ENCODE measurements around the gene ERP44. TPM values are rescaled to one million over a fixed set of nuclear protein-coding genes. Genes with fewer than 3 reads are reported as not detected.
"Not testable (repeated sequence)": the region's sequence is repeated elsewhere in the genome, so short reads cannot be mapped to it uniquely, and the experiment has no call there.

The ERP44 gene
- polyA plus RNA-seq, 4 donors = 33.0 to 40.2 (median 35.7) TPM

DNA sequence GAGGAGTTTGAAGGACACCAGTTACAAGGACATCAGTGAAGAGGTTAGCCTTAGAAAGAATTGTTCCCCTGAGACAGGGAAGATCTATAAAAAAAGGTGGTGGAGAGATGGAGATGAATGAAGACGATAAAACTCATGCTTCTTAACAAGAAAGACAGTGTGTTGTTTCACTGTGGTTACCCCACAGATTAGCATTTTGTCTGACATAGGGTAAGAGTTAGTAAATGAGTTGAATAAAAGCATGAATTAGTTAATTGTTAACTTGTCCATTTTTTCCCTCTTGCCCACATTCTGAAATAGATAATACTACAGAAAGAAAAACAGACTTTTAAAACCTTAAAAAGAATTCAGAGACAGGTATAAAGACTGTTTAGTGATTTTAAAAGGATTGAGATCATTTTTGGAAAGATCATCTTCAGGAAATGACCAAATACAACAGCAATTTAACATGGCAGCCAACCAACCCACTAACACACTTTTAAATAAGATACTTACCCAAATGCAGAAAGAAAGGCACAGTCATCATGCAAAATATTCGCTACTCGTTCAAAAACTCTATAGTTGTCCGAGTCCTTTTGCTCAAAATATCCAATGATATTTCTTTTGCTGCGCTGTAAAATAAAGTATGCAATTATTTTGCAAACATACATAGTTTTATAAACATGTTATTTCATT lies 78.5 kb downstream of the ERP44 start:
- DNase-seq (ENCODE audit: low read depth in 4 of 4, low spot score in 2 of 4) = no peak

DNA sequence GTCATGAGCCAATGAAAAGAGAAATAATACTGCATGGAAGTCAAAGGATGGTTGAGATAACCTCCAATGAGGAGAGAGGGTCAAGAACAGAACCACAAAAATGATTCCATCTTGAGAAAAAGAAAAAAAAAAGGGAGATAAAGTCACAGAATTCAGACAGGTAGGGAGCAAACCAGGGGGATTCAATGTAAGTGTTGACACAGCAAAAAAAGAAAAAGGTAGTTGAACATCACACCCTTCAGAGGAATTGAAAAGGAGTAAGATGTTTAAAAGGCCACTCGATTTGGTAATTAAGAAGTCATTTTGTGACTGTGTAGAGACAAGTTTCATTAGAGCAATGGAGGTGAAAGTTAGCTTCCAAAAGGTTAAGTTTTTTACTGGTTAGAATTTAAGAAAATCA lies 79.3 kb downstream of the ERP44 start:
- DNase-seq (ENCODE audit: low read depth in 4 of 4, low spot score in 2 of 4) = no peak

DNA sequence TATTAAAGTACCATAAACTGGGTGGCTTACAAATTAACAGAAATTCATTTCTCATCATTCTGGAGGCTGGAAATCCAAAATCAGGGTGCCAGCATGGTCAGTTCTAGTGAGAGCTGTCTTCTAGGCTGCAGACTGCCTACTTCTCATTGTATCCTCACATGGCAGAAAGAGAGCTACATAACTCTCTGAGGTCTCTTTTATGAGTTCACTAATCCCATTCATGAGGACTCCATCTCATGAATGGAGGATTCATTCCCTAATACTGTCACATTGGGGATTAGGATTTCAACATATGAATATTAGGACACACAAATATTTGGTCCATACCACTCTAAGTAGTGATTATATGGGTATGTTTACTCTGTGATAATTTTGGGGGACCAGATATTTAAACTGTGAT lies 84.0 kb downstream of the ERP44 start:
- DNase-seq (ENCODE audit: low read depth in 4 of 4, low spot score in 2 of 4) = no peak

DNA sequence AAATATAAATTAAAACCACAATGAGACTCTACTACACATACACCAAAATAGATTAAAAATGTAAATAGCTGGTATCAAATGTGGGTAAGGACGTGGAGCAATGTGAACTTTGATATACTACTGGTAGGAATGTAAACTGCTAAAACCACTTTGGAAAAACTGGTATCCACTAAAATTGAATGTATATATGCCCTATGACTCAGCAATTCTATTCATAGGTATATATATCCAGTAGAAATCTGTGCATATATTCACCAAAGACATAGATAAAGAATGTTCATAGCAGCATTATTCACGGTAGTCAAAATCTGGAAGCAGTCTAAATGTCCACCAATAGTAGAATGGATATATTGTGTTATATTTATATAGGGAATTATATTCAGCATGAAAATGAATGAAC lies 85.2 kb downstream of the ERP44 start:
- no peak for DNase-seq (ENCODE audit: low read depth in 4 of 4, low spot score in 2 of 4)

DNA sequence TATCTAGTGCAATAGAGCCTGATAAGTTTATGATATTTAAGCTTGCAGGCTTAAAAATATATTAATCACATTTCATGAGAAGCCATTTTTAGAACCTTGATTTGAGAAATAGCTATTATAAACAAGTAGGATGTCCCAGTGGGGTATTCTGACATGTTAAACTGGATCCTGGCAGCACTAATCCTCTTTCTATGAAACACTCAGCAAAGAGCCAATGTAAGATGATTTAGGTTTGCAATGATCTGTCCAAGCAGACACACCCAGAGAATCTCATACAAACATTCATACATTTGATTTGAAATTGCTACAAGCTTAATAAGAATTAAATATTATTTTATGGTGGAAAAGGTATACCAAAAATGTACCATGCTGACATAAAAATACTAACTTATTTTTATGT lies 86.5 kb downstream of the ERP44 start:
- no peak for DNase-seq (ENCODE audit: low read depth in 4 of 4, low spot score in 2 of 4)

- DNase-seq (ENCODE audit: low read depth in 4 of 4, low spot score in 2 of 4) = peak in 1 of 4 donors; percentile 21
Observed at GRCh38 chr9:100011062-100011681, 87.6 kb downstream of the ERP44 start.

- DNase-seq (ENCODE audit: low read depth in 4 of 4, low spot score in 2 of 4) = no peak
Observed at GRCh38 chr9:99999797-100000196, 99.0 kb downstream of the ERP44 start.

DNA sequence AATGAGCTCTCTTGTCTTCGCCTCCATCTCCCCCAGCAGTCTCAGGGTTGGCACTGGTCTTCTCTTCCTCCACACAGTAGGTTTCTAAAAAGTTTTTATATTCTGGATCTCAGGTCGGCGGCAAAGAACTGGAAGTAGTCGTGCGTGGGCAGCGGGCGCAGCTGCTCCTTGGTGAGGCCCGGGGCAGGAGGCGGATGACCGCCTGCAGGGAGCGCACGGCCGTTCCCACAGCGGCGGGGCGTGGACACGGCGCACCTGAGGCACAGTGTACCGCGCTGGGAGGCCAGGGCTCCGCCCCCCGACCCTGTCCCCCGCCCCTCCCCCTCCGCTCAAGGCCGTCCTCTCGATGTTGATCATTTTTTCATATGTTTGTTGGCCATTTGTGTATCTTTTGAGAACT lies 99.9 kb downstream of the ERP44 start:
- DNase-seq (ENCODE audit: low read depth in 4 of 4, low spot score in 2 of 4) = no peak

- DNase-seq (ENCODE audit: low read depth in 4 of 4, low spot score in 2 of 4) = no peak
Observed at GRCh38 chr9:99998266-99998665, 100.5 kb downstream of the ERP44 start.

- not testable (repeated sequence) for DNase-seq (ENCODE audit: low read depth in 4 of 4, low spot score in 2 of 4)
Observed at GRCh38 chr9:99990508-99990907, 108.3 kb downstream of the ERP44 start.

DNA sequence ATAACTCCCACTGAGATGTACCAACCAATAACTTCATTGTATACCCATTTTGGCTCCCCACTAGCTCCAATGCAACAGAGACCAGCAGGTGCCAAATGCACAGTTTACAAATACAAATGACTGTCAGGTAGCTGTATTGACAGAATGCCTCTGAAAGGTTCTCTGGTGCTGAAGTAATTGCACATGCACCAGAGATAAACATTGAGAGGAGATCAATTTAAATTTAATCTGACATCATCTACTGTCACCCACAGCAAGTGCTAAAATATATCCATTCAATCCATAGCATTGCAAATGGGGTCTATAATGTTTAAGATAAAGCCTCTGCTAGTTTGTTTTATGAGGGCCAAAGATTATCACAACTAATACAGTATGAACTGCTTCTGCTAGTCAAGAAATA lies 112.2 kb downstream of the ERP44 start:
- no peak for DNase-seq (ENCODE audit: low read depth in 4 of 4, low spot score in 2 of 4)

DNA sequence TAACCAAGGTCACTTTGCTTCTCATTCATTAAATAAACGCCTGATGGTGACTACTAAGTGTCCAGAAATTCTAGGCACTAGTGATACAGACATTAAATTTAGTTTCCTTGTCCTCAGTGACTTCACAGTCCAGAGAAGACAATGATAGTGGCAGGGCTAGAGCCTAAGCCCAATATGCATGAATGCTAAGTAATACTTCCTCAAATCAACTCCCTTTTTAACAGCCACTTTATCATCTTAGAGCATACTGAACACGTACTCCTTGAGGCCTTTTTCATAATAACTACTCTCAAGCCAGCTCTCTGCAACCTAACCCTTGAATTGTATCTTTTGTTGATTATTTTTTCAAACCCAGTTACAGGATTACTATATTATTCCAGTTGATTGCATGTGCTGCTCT lies 118.2 kb downstream of the ERP44 start:
- DNase-seq (ENCODE audit: low read depth in 4 of 4, low spot score in 2 of 4) = no peak

- DNase-seq (ENCODE audit: low read depth in 4 of 4, low spot score in 2 of 4) = no peak
Observed at GRCh38 chr9:99978221-99978620, 120.6 kb downstream of the ERP44 start.

DNA sequence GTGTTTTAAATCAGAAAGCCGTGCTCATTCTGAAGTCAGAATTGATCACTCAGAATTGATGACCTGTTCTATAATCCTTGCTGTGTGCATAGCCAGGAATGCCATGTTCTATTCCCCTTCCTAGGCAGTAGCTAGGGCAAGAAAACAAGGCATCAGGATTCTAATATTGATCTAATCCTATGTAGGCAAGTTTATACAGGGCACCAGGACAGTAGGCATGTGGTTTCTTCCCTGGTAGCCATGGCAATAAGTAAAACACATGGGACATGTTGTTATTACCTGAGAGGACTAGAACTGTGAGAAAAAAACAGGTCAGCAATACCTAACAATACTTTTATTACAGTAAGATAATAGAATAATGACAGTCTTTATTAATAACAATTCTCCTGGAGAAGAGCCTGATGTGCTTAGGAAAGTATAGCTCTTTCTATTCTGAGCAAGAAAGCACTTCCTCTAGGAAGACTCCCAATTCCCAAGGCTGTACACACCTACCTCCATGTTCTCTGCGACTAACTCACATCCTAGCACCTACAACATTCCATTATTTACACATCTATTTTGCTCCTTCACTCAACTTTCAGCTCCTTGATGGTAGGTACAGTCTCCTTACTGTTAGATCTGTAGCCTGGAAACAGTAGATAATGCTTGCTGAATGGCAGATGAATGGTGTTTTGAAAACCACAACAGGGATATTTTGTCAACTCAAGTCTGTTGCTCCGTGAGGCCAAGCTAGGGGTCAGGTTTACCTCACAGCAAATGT lies 121.6 kb downstream of the ERP44 start:
- no peak for DNase-seq (ENCODE audit: low read depth in 4 of 4, low spot score in 2 of 4)

- no peak for DNase-seq (ENCODE audit: low read depth in 4 of 4, low spot score in 2 of 4)
Observed at GRCh38 chr9:99973455-99973854, 125.3 kb downstream of the ERP44 start.

DNA sequence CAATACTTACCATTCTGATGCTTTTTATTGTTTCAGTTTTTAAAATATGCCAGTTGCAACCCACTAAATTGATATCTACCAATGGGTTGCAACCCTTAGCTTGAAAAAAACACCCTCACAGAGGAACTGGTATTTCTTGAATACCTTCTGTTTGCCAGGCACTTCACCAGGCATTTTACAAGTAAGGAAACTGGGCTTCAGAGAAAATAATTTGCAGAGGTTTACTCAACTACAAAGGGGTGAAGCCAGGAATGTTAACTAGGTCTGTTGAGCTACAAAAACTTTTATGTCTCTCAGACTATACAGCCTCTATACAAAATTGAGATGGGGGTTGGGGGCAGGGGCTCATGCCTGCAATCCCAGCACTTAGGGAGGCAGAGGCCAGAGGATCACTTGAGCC lies 127.4 kb downstream of the ERP44 start:
- DNase-seq (ENCODE audit: low read depth in 4 of 4, low spot score in 2 of 4) = no peak

DNA sequence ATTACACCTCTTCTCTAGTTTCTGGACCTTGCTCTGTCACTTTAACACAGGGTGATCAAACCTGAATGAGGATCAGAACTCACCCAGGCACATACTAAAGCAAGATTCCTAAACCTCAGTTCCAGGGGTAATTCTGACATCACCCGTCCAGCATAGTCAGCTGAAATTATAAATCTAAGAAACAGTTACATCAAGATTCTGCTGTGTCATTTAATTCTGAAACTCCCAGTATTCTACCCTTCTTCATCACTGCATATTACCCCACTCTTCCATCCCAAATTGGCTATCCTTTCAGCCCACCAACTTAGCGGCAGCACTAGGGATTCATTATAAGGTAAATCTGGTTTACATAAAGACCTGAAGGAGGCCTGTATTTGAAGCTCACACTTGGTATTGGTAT lies 128.3 kb downstream of the ERP44 start:
- DNase-seq (ENCODE audit: low read depth in 4 of 4, low spot score in 2 of 4) = no peak

GRCh38 chr9:99967457-99967856 lies 131.3 kb downstream of the ERP44 start:
- DNase-seq (ENCODE audit: low read depth in 4 of 4, low spot score in 2 of 4) = no peak

- DNase-seq (ENCODE audit: low read depth in 4 of 4, low spot score in 2 of 4) = no peak
Observed at GRCh38 chr9:99966716-99967115, 132.1 kb downstream of the ERP44 start.

DNA sequence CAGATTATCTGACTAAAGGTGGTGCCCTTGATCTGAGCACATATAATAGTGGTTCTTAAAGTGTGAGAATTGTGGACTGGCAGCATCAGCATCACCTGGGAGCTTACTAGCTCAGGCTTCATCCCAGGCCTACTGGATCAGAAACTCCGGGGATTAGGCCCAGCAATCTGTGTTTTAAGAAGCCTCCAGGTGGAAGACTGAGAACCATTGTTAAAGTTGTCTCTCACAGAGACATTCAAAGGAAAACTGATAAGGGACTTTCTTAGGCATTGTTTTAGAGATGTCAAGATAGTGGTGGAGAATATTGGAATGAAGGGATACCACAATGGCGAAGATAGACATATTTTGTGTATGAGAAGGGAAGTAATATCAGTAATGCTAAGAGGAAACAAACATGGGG lies 132.8 kb downstream of the ERP44 start:
- DNase-seq (ENCODE audit: low read depth in 4 of 4, low spot score in 2 of 4) = no peak

DNA sequence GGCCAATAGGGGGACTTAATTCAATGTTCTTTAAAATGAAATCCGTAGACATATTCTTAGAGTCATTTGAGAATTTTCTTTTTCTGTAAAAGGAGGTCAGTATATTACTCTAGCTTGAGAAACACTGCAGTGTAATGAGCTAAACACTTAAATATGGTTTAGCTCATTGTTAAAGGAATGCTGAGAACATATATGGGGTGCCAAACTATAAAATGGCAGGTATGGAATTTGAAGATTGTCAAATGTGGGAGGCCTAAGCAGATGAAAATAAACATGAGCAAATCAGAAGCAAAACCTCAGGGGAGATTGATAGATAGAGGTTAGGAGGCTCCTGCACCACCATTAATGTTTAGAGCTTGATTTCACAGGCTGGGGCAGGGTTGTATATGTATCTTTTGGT lies 134.5 kb downstream of the ERP44 start:
- DNase-seq (ENCODE audit: low read depth in 4 of 4, low spot score in 2 of 4) = no peak

DNA sequence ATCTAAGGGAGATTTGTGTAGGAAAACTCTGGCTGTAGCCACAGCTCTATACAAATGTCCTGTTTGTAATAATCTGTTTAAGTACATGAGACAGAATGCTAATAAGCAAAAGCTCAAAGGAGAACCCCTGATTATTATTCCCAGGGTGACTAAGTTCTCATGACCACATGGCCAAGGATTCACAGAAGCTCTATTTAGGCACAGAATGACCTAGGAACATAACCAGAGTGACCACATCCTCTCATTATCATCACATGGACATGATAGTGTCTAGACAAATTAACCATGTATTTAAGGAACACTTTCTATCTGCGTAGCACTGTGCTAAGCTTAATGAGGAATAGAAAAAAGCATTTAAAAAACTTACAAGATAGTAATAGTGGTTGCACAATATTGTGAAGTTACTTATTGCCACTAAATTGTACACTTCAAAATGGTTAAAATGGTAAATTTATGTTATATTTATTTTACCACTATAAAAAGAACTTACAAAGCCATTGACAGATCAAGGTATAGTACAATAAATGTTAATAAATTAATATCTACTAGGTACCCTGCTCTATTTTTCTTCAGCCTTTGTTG lies 136.0 kb downstream of the ERP44 start:
- no peak for DNase-seq (ENCODE audit: low read depth in 4 of 4, low spot score in 2 of 4)
